Erythroblast (primary cell): ENCODE data around the gene DBI.

Experiments
- GATA1 ChIP-seq: IDR thresholded peaks from 2 replicates; pipeline ENCODE4 v1.6.1; 2011; ENCODE audit warnings: low read depth, mild to moderate bottlenecking, control low read depth, low read length, moderate library complexity
- POLR2A ChIP-seq: IDR thresholded peaks from 2 replicates; pipeline ENCODE4 v1.6.1; 2011; ENCODE audit warnings: mild to moderate bottlenecking, low read length

DNA sequence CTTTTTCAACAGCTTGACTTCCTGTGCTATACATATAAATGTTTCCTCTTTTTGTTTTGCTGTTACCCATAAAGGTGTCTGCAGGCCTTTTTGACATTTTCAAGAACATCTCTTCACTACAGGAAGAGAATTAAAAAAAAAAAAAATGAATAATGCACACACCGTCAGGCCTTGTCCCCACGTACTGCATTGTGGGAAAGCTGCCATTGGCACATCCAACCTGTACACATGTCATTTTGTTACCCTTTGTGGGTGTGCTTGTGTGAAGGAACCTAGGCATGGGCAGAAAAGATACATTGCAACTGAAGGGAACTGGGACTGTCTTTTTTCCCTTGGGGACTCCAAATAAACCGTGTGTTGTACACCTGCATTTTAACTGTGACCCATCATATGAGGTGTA is 48.1 kb downstream of the DBI start:
- no peak for TF ChIP-seq POLR2A
- no peak for TF ChIP-seq GATA1
